ENCODE measurements around the gene INSR.

The INSR gene

DNA sequence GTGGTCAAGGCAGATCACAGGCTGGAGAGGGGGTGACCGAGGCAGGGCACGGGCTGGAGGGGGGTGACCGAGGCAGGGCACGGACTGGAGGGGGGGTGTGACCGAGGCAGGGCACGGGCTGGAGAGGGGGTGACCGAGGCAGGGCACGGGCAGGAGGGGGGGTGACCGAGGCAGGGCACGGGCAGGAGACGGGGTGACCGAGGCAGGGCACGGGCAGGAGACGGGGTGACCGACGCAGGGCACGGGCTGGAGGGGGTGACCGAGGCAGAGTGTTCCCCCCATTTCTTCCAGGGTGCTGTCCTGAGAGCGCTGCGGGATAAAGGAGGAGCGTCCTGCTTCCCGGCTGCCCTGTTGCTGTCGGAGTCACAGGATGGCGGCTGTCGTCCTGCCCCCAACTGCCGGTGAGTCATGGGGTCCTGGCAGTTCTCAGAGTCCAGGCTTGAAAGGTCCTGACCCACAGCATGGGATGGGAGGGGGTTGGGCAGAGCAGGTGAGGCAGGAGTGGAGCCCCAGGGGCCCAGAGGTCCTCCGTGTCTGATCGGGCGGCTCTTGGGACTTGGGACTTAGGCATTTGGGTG, 219.4 kb downstream of the INSR start:
- TF ChIP-seq TCF12 (IDR thresholded peaks at IDR 0.05; ENCODE audit: low read depth) (no peak), TAF1 (IDR thresholded peaks at IDR 0.05; ENCODE audit: low read depth) (no peak), YY1 (IDR thresholded peaks at IDR 0.05; ENCODE audit: low read depth) (no peak), REST (IDR thresholded peaks at IDR 0.05; ENCODE audit: low read depth) (no peak), TEAD4 (IDR thresholded peaks at IDR 0.05) (no peak), RAD21 (IDR thresholded peaks at IDR 0.05; ENCODE audit: low read depth) (no peak), CREB1 (IDR thresholded peaks at IDR 0.05; ENCODE audit: low read depth) (no peak), EGR1 (IDR thresholded peaks at IDR 0.05) (no peak), FOXM1 (IDR thresholded peaks at IDR 0.05; ENCODE audit: borderline replicate concordance, low read depth) (no peak), NFIC (IDR thresholded peaks at IDR 0.05) (no peak), CEBPB (IDR thresholded peaks at IDR 0.05) (no peak), ZBTB7A (IDR thresholded peaks at IDR 0.05; ENCODE audit: low read depth) (no peak), EP300 (IDR thresholded peaks at IDR 0.05; ENCODE audit: borderline replicate concordance) (no peak)
- TF ChIP-seq, protein P1, sequence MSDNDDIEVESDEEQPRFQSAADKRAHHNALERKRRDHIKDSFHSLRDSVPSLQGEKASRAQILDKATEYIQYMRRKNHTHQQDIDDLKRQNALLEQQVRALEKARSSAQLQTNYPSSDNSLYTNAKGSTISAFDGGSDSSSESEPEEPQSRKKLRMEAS (IDR thresholded peaks at IDR 0.05), result no peak
- TF ChIP-seq, protein P2, sequence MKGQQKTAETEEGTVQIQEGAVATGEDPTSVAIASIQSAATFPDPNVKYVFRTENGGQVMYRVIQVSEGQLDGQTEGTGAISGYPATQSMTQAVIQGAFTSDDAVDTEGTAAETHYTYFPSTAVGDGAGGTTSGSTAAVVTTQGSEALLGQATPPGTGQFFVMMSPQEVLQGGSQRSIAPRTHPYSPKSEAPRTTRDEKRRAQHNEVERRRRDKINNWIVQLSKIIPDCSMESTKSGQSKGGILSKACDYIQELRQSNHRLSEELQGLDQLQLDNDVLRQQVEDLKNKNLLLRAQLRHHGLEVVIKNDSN (IDR thresholded peaks at IDR 0.05), result no peak

- TF ChIP-seq, protein P2 (IDR thresholded peaks at IDR 0.05), result no peak
- TF ChIP-seq EP300 (IDR thresholded peaks at IDR 0.05; ENCODE audit: borderline replicate concordance) (no peak), YY1 (IDR thresholded peaks at IDR 0.05; ENCODE audit: low read depth) (no peak), EGR1 (IDR thresholded peaks at IDR 0.05) (no peak), TAF1 (IDR thresholded peaks at IDR 0.05; ENCODE audit: low read depth) (no peak), REST (IDR thresholded peaks at IDR 0.05; ENCODE audit: low read depth) (no peak), TEAD4 (IDR thresholded peaks at IDR 0.05) (no peak), RAD21 (IDR thresholded peaks at IDR 0.05; ENCODE audit: low read depth) (no peak), TCF12 (IDR thresholded peaks at IDR 0.05; ENCODE audit: low read depth) (no peak), NFIC (IDR thresholded peaks at IDR 0.05) (no peak), FOXM1 (IDR thresholded peaks at IDR 0.05; ENCODE audit: borderline replicate concordance, low read depth) (no peak), ZBTB7A (IDR thresholded peaks at IDR 0.05; ENCODE audit: low read depth) (no peak), CREB1 (IDR thresholded peaks at IDR 0.05; ENCODE audit: low read depth) (no peak), CEBPB (IDR thresholded peaks at IDR 0.05) (no peak)
- TF ChIP-seq, protein P1 (IDR thresholded peaks at IDR 0.05), result no peak
These were observed 221.7 kb downstream of the INSR start for GRCh38 chr19:7072541-7072940.

DNA sequence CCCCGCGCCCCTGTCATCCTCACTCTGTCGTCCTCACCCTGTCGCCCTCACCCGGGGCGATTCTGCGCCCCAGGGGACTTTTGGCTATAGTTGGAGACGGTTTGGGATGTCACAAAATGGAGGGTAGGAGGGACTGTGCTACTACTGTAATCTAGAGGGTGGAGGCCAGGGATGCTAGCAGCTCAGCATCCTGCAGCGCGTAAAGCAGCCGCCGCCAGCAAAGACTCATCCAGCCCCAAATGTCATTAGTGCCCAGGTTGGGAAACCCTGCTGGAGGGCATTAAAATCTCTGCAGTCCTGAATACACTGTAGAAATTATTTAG, 224.3 kb downstream of the INSR start:
- no peak for TF ChIP-seq CEBPB (IDR thresholded peaks at IDR 0.05)
- no peak for TF ChIP-seq TAF1 (IDR thresholded peaks at IDR 0.05; ENCODE audit: low read depth)
- TF ChIP-seq CREB1 (IDR thresholded peaks at IDR 0.05; ENCODE audit: low read depth), result no peak
- no peak for TF ChIP-seq EP300 (IDR thresholded peaks at IDR 0.05; ENCODE audit: borderline replicate concordance)
- no peak for TF ChIP-seq TCF12 (IDR thresholded peaks at IDR 0.05; ENCODE audit: low read depth)
- TF ChIP-seq, protein P2 (IDR thresholded peaks at IDR 0.05), result no peak
- TF ChIP-seq ZBTB7A (IDR thresholded peaks at IDR 0.05; ENCODE audit: low read depth), result no peak

DNA sequence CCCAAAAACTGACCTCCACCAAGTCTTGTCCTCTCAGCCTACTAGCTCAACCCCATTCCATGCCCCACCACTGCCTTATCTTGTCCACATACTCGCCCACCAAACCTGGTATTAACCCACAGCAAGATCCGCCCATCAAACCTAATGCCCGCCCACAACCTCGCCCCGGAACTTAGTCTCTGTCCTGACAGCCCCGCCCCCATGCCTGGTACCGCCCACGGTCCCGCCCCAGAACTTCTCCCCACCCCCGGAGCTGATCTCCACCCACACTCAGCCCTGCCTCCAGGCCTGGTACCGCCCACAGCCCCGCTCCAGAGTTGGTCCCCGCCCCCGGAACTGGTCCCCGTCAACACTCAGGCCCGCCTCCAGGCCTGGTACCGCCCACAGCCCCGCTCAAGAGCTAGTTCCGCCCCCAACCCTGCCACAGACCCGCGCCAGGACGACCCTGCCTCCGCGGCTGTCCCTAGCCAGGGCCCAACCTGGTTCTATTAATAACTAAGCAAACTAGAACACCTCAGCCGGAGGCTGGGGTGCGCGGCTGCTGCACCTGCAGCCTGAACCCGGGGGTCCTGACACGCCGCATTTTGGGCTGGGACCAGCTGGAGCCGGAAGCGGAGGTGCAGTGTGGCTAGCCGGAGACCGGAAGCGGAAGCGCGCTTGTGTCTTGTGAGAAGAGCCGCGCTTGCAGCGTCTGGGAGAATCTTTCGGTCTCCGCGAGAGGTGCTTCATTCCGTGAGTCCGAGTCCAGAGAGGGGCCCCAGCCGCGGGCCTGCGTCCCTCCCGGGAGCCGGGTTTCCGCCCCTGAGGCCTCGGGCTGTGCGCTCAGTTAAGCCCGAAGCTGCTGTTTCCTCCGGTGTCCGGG, 224.9 kb downstream of the INSR start, which contains the start of gene ZNF557:
Gene ZNF557 (plus strand): TSS at position 662 of the 862 bp plus-strand sequence. CDS start 5,372 bp downstream, outside the sequence.
- no peak for TF ChIP-seq CEBPB (IDR thresholded peaks at IDR 0.05)
- TF ChIP-seq, protein P1 (IDR thresholded peaks at IDR 0.05), result peak; percentile 75
- peak; percentile 66; the same call in 1 of the 2 replicates for TF ChIP-seq ZBTB7A (IDR thresholded peaks at IDR 0.05; ENCODE audit: low read depth)
- TF ChIP-seq TAF1 (IDR thresholded peaks at IDR 0.05; ENCODE audit: low read depth), result peak; percentile 58
- TF ChIP-seq FOXM1 (IDR thresholded peaks at IDR 0.05; ENCODE audit: borderline replicate concordance, low read depth), result no peak
- no peak for TF ChIP-seq REST (IDR thresholded peaks at IDR 0.05; ENCODE audit: low read depth)
- no peak for TF ChIP-seq TCF12 (IDR thresholded peaks at IDR 0.05; ENCODE audit: low read depth)
- peak; percentile 30; the same call in 1 of the 2 replicates for TF ChIP-seq NFIC (IDR thresholded peaks at IDR 0.05)
- TF ChIP-seq, protein P2 (IDR thresholded peaks at IDR 0.05), result peak; percentile 49; the same call in 1 of the 2 replicates
- TF ChIP-seq CREB1 (IDR thresholded peaks at IDR 0.05; ENCODE audit: low read depth), result 0 out of 2 replicates have a peak, but pooled peaks have one; percentile 16

Measured in Ishikawa (cell line).